ENCODE data around the gene CNTNAP2. TPM values are rescaled to one million over a fixed set of nuclear protein-coding genes. Genes with fewer than 3 reads are reported as not detected.

The CNTNAP2 gene
- total RNA-seq, 1 donor from 2014 or later, result 2.2 TPM

DNA sequence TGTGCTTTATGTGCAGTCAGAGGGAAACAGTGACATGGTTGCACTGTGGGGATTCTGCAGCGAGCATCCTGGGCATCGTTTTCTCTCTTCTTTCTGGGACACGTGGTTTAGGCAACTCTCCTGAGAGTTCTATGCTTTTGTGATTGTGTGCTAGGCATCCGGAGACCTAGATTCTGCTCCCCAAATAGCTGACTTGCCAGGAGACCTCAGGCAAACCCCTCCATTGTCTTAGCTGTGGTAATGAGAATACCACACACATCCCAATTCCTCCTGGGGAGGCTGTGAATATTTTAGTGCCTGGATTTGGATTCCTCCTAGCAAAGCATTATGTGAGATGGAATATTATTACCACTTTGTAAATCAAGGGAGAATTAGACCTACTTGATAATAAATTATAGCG, 1862.0 kb downstream of the CNTNAP2 start:
- no peak overlapping the region for H3K27ac ChIP-seq
- intact Hi-C loops (cut with DNase I), result no loop called here
- no peak for TF ChIP-seq POLR2A (IDR thresholded peaks at IDR 0.05)
- TF ChIP-seq, protein P1, sequence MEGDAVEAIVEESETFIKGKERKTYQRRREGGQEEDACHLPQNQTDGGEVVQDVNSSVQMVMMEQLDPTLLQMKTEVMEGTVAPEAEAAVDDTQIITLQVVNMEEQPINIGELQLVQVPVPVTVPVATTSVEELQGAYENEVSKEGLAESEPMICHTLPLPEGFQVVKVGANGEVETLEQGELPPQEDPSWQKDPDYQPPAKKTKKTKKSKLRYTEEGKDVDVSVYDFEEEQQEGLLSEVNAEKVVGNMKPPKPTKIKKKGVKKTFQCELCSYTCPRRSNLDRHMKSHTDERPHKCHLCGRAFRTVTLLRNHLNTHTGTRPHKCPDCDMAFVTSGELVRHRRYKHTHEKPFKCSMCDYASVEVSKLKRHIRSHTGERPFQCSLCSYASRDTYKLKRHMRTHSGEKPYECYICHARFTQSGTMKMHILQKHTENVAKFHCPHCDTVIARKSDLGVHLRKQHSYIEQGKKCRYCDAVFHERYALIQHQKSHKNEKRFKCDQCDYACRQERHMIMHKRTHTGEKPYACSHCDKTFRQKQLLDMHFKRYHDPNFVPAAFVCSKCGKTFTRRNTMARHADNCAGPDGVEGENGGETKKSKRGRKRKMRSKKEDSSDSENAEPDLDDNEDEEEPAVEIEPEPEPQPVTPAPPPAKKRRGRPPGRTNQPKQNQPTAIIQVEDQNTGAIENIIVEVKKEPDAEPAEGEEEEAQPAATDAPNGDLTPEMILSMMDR (IDR thresholded peaks at IDR 0.05), result no peak
- no peak for TF ChIP-seq POLR2AphosphoS5 (IDR thresholded peaks at IDR 0.05; ENCODE audit: insufficient read depth in 1 of 2, low read depth in 1 of 2)
- H3K27me3 ChIP-seq, result no peaks in the 10 kb centered on the region
- no peaks in the 10 kb centered on the region for H3K36me3 ChIP-seq
- no peaks in the 10 kb centered on the region for H3K4me1 ChIP-seq
- no peak overlapping the region for H3K4me3 ChIP-seq
- DNase-seq (ENCODE audit: extremely low spot score in 2 of 2), result no peak
- no peaks in the 10 kb centered on the region for H3K9me3 ChIP-seq

DNA sequence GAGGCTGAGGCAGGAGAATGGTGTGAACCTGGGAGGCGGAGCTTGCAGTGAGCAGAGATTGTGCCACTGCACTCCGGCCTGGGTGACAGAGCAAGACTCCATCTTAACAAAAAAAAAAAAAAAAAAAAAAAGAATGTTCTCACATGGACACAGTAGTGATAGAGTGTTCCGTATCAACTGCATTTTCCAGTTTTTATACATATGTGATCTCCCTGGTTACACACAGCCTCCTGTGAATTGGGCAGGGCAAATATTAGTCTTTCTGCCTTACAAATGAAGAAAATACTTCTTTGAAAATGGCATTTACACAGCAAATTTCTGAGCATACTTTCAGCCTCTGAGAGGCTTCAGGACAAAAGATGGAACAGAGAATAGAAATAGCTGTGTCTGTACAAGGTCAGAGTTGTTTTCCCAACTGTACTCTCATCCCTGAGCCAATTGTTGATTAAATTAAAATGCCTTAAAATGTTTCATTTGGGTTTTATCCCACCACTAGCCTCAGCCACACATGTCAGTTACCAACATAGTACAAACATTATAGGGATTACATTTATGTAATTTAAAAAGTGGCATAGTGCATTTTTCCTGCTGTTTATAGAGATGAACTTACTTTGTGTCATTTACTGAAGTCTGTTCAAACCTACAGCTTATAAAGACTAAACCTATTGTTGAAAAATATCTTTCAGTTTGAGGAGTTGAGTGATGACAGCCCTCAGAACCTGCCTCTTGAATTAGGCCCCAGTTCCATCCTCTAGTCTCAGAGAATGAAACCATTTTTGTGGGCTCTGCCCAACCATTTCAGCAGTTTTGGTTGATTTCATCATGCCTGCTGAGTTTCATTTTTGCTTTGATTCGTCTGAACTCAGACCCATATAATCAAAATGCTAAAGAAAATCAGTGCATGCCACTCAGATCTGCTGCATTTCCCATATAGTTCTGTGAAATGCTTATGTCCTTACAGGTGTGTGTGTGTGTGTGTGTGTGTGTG, 1864.5 kb downstream of the CNTNAP2 start:
- no peaks in the 10 kb centered on the region for H3K9me3 ChIP-seq
- intact Hi-C loops (cut with DNase I), result no loop called here
- no peaks in the 10 kb centered on the region for H3K27me3 ChIP-seq
- H3K27ac ChIP-seq, result no peak overlapping the region
- no peak overlapping the region for H3K4me3 ChIP-seq
- H3K36me3 ChIP-seq, result no peaks in the 10 kb centered on the region
- DNase-seq (ENCODE audit: extremely low spot score in 2 of 2), result no peak
- TF ChIP-seq, protein P1 (IDR thresholded peaks at IDR 0.05), result no peak
- TF ChIP-seq POLR2AphosphoS5 (IDR thresholded peaks at IDR 0.05; ENCODE audit: insufficient read depth in 1 of 2, low read depth in 1 of 2) (no peak), POLR2A (IDR thresholded peaks at IDR 0.05) (no peak)
- H3K4me1 ChIP-seq, result no peaks in the 10 kb centered on the region

DNA sequence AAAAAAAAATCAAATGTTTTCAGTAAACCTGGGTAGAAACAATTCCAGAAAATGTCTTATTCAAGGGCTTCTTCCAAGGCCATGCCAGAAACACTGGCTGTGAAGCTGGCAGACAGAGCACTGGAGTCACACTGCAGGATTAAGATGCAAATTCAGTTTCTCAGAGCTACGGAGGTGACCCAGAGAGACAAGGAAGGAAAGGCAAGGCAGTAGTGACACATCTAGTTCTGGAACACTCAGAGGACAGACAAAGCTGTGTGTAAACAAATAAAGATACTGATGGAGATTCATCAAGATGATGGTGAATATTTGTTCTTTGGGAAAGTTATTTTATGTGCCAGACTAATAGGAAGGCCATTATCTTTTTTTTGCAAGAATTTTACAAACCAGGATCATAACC, 1865.7 kb downstream of the CNTNAP2 start:
- H3K27me3 ChIP-seq, result no peaks in the 10 kb centered on the region
- no peak for DNase-seq (ENCODE audit: extremely low spot score in 2 of 2)

DNA sequence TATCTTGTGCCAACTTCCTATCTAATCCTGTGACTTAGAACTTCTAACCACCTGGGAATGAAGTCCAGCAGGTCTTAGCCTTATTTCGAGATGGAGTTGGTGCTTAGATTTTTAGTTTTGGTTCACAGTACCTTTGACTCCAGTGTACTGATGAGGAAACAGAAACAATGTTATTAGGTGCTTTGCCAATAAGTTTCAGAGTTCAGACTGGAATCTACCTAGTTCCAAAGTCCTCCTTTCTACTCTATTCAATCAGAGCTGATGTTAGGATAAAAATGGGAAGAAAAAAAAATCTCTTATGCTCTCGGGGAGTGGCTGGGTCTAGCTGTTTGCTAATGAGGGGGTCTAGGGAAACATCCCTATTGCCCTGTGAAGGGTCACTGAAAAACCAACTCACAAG, 1867.7 kb downstream of the CNTNAP2 start:
- no peak for TF ChIP-seq POLR2A (IDR thresholded peaks at IDR 0.05)
- no peak for TF ChIP-seq POLR2AphosphoS5 (IDR thresholded peaks at IDR 0.05; ENCODE audit: insufficient read depth in 1 of 2, low read depth in 1 of 2)
- TF ChIP-seq, protein P1 (IDR thresholded peaks at IDR 0.05), result no peak
- Histone ChIP-seq H3K36me3 (no peaks in the 10 kb centered on the region), H3K9me3 (no peaks in the 10 kb centered on the region), H3K27me3 (no peaks in the 10 kb centered on the region), H3K4me1 (no peaks in the 10 kb centered on the region), H3K4me3 (no peak overlapping the region), H3K27ac (no peak overlapping the region)
- no peak for DNase-seq (ENCODE audit: extremely low spot score in 2 of 2)
- intact Hi-C loops (cut with DNase I), result no loop called here

More for the DNA sequence above, 1865.7 kb downstream of the CNTNAP2 start:
- TF ChIP-seq POLR2AphosphoS5 (IDR thresholded peaks at IDR 0.05; ENCODE audit: insufficient read depth in 1 of 2, low read depth in 1 of 2) (no peak), POLR2A (IDR thresholded peaks at IDR 0.05) (no peak)
- TF ChIP-seq, protein P1 (IDR thresholded peaks at IDR 0.05), result no peak
- H3K9me3 ChIP-seq, result no peaks in the 10 kb centered on the region
- H3K4me3 ChIP-seq, result no peak overlapping the region
- no peaks in the 10 kb centered on the region for H3K36me3 ChIP-seq
- intact Hi-C loops (cut with DNase I), result no loop called here
- H3K4me1 ChIP-seq, result no peaks in the 10 kb centered on the region
- H3K27ac ChIP-seq, result no peak overlapping the region

DNA sequence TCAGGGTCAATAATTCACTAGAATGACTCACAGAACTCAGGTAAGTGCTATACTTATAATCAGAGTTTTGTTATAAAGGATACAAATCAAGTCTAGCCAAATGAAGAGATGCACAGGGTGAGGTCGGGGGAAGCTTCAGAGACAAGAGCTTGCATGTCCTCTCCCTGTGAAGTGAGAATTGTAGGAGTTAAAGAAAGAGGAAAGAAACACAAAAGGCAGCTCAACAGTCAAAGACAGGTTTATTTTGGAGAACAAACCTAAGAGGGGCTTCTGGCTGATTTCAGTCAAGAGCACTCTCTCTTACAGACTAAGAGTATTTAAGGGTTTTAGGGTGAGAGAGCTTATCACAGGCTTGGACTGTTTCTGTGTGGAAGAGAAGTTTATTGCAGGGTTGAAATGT, 1873.5 kb downstream of the CNTNAP2 start:
- H3K4me3 ChIP-seq, result no peak overlapping the region
- H3K27me3 ChIP-seq, result no peaks in the 10 kb centered on the region
- no peak for DNase-seq (ENCODE audit: extremely low spot score in 2 of 2)
- intact Hi-C loops (cut with DNase I), result no loop called here
- TF ChIP-seq POLR2AphosphoS5 (IDR thresholded peaks at IDR 0.05; ENCODE audit: insufficient read depth in 1 of 2, low read depth in 1 of 2), result no peak
- TF ChIP-seq, protein P1 (IDR thresholded peaks at IDR 0.05), result no peak
- H3K9me3 ChIP-seq, result no peaks in the 10 kb centered on the region
- no peaks in the 10 kb centered on the region for H3K36me3 ChIP-seq
- no peaks in the 10 kb centered on the region for H3K4me1 ChIP-seq
- H3K27ac ChIP-seq, result no peak overlapping the region
